SK-N-MC (cell line): ENCODE measurements around the gene SENP2.
"Not testable (repeated sequence)": the region's sequence is repeated elsewhere in the genome, so short reads cannot be mapped to it uniquely, and the experiment has no call there.

Experiments
- DNase-seq: peaks from one replicate; pipeline ENCODE4 v3.0.0-alpha.2; 2011; ENCODE audit warnings: low read depth, low spot score
- H3K27ac ChIP-seq: fragments of 200-600 bp; sonication (generic); 2 replicates; pipeline ENCODE4 v1.5.1; 2016; ENCODE audit warnings: mixed run types
- H3K36me3 ChIP-seq: fragments of 200-600 bp; sonication (generic); 2 replicates; pipeline ENCODE4 v1.6.1; 2017; ENCODE audit warnings: antibody characterized with exemption, low read length, mixed read lengths; ENCODE audit not compliant: insufficient read depth
- H3K4me3 ChIP-seq: fragments of 200-600 bp; sonication (generic); 2 replicates; pipeline ENCODE4 v1.5.1; 2016
- H3K9ac ChIP-seq: fragments of 200-600 bp; sonication (generic); 2 replicates; pipeline ENCODE4 v1.8.0; 2017; ENCODE audit warnings: mixed run types, mixed read lengths; ENCODE audit not compliant: insufficient read length
- H3K9me3 ChIP-seq: fragments of 200-600 bp; sonication (generic); 2 replicates; pipeline ENCODE4 v1.6.1; 2017; ENCODE audit warnings: low read depth, mild to moderate bottlenecking, antibody characterized with exemption, low read length, moderate library complexity, mixed read lengths
- EZH2 ChIP-seq: fragments of 200-600 bp; sonication (generic); IDR thresholded peaks from one replicate; pipeline ENCODE4 v1.6.1; 2017; ENCODE audit warnings: antibody characterized with exemption
- FOXP2 ChIP-seq: optimal IDR thresholded peaks from 2 replicates; pipeline ENCODE3; 2011; ENCODE audit warnings: mild to moderate bottlenecking, moderate library complexity; ENCODE audit not compliant: insufficient read depth; ENCODE audit errors: extremely low read length, control extremely low read depth
- POLR2AphosphoS5 ChIP-seq: IDR thresholded peaks from 2 replicates; pipeline ENCODE4 v1.6.1; 2012; ENCODE audit warnings: mild to moderate bottlenecking, low read depth, low read length, borderline replicate concordance

The SENP2 gene

DNA sequence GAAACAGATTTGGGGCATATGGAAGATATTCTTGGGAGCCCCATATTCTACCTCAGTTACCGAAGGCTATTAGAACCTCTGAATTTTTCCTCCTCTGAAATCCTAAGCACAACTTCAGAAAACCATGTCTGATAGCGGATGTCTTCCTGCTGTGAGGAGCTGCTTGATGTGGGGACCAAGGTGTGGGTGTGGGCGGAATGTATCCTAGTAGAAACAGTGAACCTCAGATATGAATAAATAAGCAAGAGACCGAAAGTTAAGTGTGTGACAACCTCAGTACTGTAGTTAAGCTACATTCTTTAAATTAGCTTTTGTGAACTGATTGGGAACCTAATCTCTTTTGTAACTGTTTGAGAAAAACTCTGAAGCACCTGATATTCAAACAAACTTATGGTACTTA lies 46.9 kb downstream of the SENP2 start:
- no peak for TF ChIP-seq EZH2
- TF ChIP-seq FOXP2 = no peak
- no peak for TF ChIP-seq POLR2AphosphoS5
- Histone ChIP-seq H3K27ac (0 out of 2 replicates have a peak overlapping the region, but pooled peaks have one; percentile 9), H3K4me3 (no peak overlapping the region), H3K36me3 (peaks cover 15% of the 10 kb centered on the region), H3K9me3 (no peaks in the 10 kb centered on the region), H3K9ac (no peak overlapping the region)
- no peak for DNase-seq

- no peak for TF ChIP-seq FOXP2
- peak; percentile 55; the same call in 1 of the 2 replicates for TF ChIP-seq POLR2AphosphoS5
- Histone ChIP-seq H3K9ac (no peak overlapping the region), H3K4me3 (no peak overlapping the region), H3K9me3 (no peaks in the 10 kb centered on the region), H3K27ac (no peak overlapping the region), H3K36me3 (peaks cover 5% of the 10 kb centered on the region; the same call in 1 of the 2 replicates)
- DNase-seq = no peak
These were observed 51.3 kb downstream of the SENP2 start for GRCh38 chr3:185637388-185637787.

DNA sequence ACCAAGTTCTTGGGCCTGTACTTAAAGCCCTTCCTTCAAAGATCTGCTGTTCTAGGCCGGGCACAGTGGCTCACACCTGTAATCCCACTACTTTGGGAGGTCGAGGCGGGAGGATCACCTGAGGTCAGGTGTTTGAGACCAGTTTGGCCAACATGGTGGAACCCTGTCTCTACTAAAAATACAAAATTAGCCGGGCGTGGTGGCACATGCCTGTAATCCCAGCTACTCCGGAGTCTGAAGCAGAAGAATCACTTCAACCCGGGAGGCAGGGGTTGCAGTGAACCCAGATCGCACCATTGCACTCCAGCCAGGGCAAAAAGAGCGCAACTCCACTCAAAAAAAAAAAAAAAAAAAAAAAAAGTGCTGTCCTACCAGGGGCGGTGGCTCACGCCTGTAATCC lies 52.6 kb downstream of the SENP2 start:
- H3K9me3 ChIP-seq, H3K9ac ChIP-seq, H3K4me3 ChIP-seq, H3K27ac ChIP-seq, DNase-seq: not testable (repeated sequence)
- H3K36me3 ChIP-seq = peaks cover 10% of the 10 kb centered on the region; the same call in 1 of the 2 replicates

GRCh38 chr3:185639632-185640206 lies 53.6 kb downstream of the SENP2 start:
- no peak for DNase-seq
- Histone ChIP-seq H3K9ac (no peak overlapping the region), H3K27ac (no peak overlapping the region), H3K36me3 (peaks cover 13% of the 10 kb centered on the region; the same call in 1 of the 2 replicates), H3K9me3 (no peaks in the 10 kb centered on the region), H3K4me3 (no peak overlapping the region)
- TF ChIP-seq FOXP2 = no peak
- no peak for TF ChIP-seq EZH2

DNA sequence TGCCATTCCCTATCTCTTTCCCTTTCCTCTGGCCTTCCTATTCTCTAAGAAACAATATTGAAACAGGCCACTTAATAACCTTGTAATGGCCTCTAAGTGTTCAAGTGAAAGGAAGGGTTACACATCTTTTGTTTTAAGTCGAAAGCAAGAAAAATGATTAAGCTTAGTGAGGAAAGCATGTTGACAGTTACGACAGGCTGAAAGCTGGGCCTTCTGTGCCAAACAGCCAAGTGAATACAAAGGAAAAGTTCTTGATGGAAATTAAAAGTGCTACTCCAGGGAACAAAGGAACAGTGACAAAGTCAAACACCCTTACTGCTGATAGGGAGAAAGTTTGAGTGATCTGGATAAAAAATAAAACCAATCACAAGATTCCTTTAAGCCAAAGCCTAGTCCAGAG lies 54.2 kb downstream of the SENP2 start:
- no peaks in the 10 kb centered on the region for H3K9me3 ChIP-seq
- no peak overlapping the region for H3K4me3 ChIP-seq
- TF ChIP-seq FOXP2 = no peak
- TF ChIP-seq POLR2AphosphoS5 = no peak
- no peak for TF ChIP-seq EZH2
- H3K36me3 ChIP-seq = peaks cover 17% of the 10 kb centered on the region; the same call in 1 of the 2 replicates
- H3K27ac ChIP-seq = 0 out of 2 replicates have a peak overlapping the region, but pooled peaks have one; percentile 2
- DNase-seq = no peak
- no peak overlapping the region for H3K9ac ChIP-seq

- not testable (repeated sequence) for H3K9ac ChIP-seq, H3K27ac ChIP-seq, DNase-seq, H3K9me3 ChIP-seq, H3K4me3 ChIP-seq
- peaks cover 64% of the 10 kb centered on the region for H3K36me3 ChIP-seq
These were observed 59.1 kb downstream of the SENP2 start for GRCh38 chr3:185645191-185645590.

GRCh38 chr3:185645596-185646381 lies 59.7 kb downstream of the SENP2 start:
- Histone ChIP-seq H3K36me3 (peaks cover 70% of the 10 kb centered on the region), H3K9me3 (no peaks in the 10 kb centered on the region), H3K9ac (no peak overlapping the region), H3K27ac (no peak overlapping the region), H3K4me3 (no peak overlapping the region)
- no peak for DNase-seq
- no peak for TF ChIP-seq EZH2
- TF ChIP-seq POLR2AphosphoS5 = no peak
- TF ChIP-seq FOXP2 = no peak

- TF ChIP-seq EZH2 = no peak
- TF ChIP-seq POLR2AphosphoS5 = no peak
- TF ChIP-seq FOXP2 = no peak
- no peak for DNase-seq
- H3K4me3 ChIP-seq = no peak overlapping the region
- H3K9me3 ChIP-seq = no peaks in the 10 kb centered on the region
- H3K27ac ChIP-seq = no peak overlapping the region
- no peak overlapping the region for H3K9ac ChIP-seq
- peaks cover 76% of the 10 kb centered on the region for H3K36me3 ChIP-seq
These were observed 60.5 kb downstream of the SENP2 start for GRCh38 chr3:185646382-185647133.
